ENCODE results near the gene SAMD14. TPM values are rescaled to one million over a fixed set of nuclear protein-coding genes. Genes with fewer than 3 reads are reported as not detected.

Gene SAMD14
- polyA plus RNA-seq, 1 experiment: 3.5 TPM

DNA sequence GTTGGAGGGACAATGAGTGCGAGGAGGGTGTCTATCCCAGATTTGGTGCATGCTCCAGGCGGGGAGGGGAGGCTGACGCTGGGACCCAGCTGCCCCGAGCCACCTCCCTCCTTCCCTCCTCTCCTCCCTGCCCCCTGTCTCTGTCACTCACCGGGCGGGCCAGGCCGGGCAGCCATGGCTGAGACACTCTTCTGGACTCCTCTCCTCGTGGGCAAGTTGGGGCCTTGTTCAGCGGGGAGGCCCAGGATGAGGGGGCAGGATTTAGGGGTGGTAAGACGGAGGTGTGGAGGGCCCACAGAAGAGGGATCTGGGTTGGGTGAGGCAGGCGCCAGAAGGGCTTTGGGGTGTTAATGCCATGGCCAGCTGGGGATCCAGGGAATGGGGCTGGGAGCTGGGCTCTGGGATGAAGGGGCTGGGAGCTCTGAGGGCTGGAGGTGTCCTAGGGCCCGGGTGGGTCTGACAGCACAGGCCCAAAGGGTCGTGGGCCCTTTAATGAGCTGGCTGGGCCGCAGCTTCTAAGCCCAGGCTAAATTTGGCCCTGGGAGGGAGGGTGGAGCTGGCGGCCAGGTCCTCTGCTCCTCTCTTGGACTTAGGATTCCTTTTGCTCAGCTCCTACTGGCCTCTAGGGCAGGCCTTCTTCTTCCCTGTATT, 36.0 kb upstream of the SAMD14 start, which contains the start of gene SGCA:
TSS of gene SGCA (plus strand) at position 139 of the 651 bp plus-strand sequence. CDS start at position 175, 36 bp downstream.
- no peak within 1 kb of the TSS for H3K4me3 ChIP-seq (ENCODE audit: low read depth, low read length)
- no peak within 1 kb of the TSS for H3K27ac ChIP-seq (ENCODE audit: low read depth, low read length)
- no peak for DNase-seq (ENCODE audit: low read depth, low spot score)
- no peaks in the 10 kb centered on the region for H3K27me3 ChIP-seq (ENCODE audit: control insufficient read depth, insufficient read depth, low read length)
- ChIA-PET POLR2A (interaction anchor here (0.9 to 3.2 kb wide), 3 partner anchors 12 to 35 kb away, joined by 3 to 10 read pairs (median 4); partner anchors contain the start of gene COL1A1), CTCF (interaction anchor here (3.3 kb wide), 1 partner anchor 72 kb away, joined by 9 read pairs; no protein-coding TSS in a partner anchor)
- TF ChIP-seq CTCF (IDR thresholded peaks at IDR 0.05; ENCODE audit: low read depth, low read length): no peak
- H3K9me3 ChIP-seq (ENCODE audit: control insufficient read depth, insufficient read depth, low read length): no peaks in the 10 kb centered on the region

- ChIA-PET CTCF (interaction anchor here (0.6 to 3.3 kb wide), 2 partner anchors 71 to 127 kb away, joined by 3 to 9 read pairs; no protein-coding TSS in a partner anchor), POLR2A (interaction anchor here (0.9 to 3.2 kb wide), 3 partner anchors 13 to 36 kb away, joined by 3 to 10 read pairs (median 4); partner anchors contain the start of gene COL1A1)
- no peaks in the 10 kb centered on the region for H3K27me3 ChIP-seq (ENCODE audit: control insufficient read depth, insufficient read depth, low read length)
- no peak for DNase-seq (ENCODE audit: low read depth, low spot score)
- H3K27ac ChIP-seq (ENCODE audit: low read depth, low read length): no peak overlapping the region
- TF ChIP-seq CTCF (IDR thresholded peaks at IDR 0.05; ENCODE audit: low read depth, low read length): no peak
- no peaks in the 10 kb centered on the region for H3K9me3 ChIP-seq (ENCODE audit: control insufficient read depth, insufficient read depth, low read length)
- no peak overlapping the region for H3K4me3 ChIP-seq (ENCODE audit: low read depth, low read length)
Observed at GRCh38 chr17:50165466-50165865, 35.5 kb upstream of the SAMD14 start.

DNA sequence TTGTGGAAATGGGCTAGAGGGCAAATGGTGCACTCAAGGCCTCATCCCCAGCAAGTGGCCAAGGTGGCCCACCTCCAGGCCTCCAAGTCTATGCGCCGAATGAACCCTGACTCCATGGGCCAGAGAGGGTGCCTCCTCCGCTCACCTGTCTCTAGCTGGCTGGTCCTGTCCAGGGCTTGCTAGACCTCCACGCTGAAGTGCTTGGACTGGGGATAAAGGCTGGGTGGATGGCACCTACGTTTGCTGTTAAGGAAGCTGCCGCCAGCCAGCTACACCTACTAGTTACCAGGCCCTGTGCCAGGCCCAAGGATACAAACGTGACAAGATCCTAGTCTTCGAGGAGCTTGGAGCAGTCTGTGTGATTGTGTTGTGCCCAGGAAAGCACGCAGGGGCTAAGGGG, 35.1 kb upstream of the SAMD14 start:
- ChIA-PET CTCF (interaction anchor here (0.6 to 3.3 kb wide), 2 partner anchors 71 to 127 kb away, joined by 3 to 9 read pairs; no protein-coding TSS in a partner anchor), POLR2A (interaction anchor here (3.2 kb wide), 1 partner anchor 36 kb away, joined by 10 read pairs; the partner anchor contains the start of gene COL1A1)
- Histone ChIP-seq H3K9me3 (ENCODE audit: control insufficient read depth, insufficient read depth, low read length) (no peaks in the 10 kb centered on the region), H3K27ac (ENCODE audit: low read depth, low read length) (no peak overlapping the region), H3K4me3 (ENCODE audit: low read depth, low read length) (no peak overlapping the region), H3K27me3 (ENCODE audit: control insufficient read depth, insufficient read depth, low read length) (no peaks in the 10 kb centered on the region)
- no peak for DNase-seq (ENCODE audit: low read depth, low spot score)
- TF ChIP-seq CTCF (IDR thresholded peaks at IDR 0.05; ENCODE audit: low read depth, low read length): no peak

- H3K9me3 ChIP-seq (ENCODE audit: control insufficient read depth, insufficient read depth, low read length): no peaks in the 10 kb centered on the region
- no peak overlapping the region for H3K4me3 ChIP-seq (ENCODE audit: low read depth, low read length)
- CTCF ChIA-PET: no interaction called here
- no peak overlapping the region for H3K27ac ChIP-seq (ENCODE audit: low read depth, low read length)
- no peak for DNase-seq (ENCODE audit: low read depth, low spot score)
- H3K27me3 ChIP-seq (ENCODE audit: control insufficient read depth, insufficient read depth, low read length): no peaks in the 10 kb centered on the region
- POLR2A ChIA-PET: interaction anchor here (3.2 kb wide), 1 partner anchor 37 kb away, joined by 10 read pairs; the partner anchor contains the start of gene COL1A1
- TF ChIP-seq CTCF (IDR thresholded peaks at IDR 0.05; ENCODE audit: low read depth, low read length): no peak
Observed at GRCh38 chr17:50164697-50164988, 34.7 kb upstream of the SAMD14 start.

Measured in AG04450 (cell line).